Astrocyte (in vitro differentiated cells and primary cell): Measurements from ENCODE around the gene CLBA1. TPM values are rescaled to one million over a fixed set of nuclear protein-coding genes. Genes with fewer than 3 reads are reported as not detected.
"Not testable (repeated sequence)": the region's sequence is repeated elsewhere in the genome, so short reads cannot be mapped to it uniquely, and the experiment has no call there.

Experiments
- DNase-seq: peaks from one replicate; pipeline ENCODE4 v3.0.0-alpha.2; 2010; ENCODE audit warnings: low read depth
- FAIRE-seq: peaks from 2 replicates; lab custom pipeline; 2011; peaks lifted over from hg19 to GRCh38; lab: Jason Lieb, UNC
- H2AFZ ChIP-seq: 2 replicates; pipeline ENCODE4 v1.6.0; 2012; ENCODE audit warnings: low read depth, low read length, inconsistent platforms
- H3K27ac ChIP-seq: 2 replicates; pipeline ENCODE4 v1.5.1; 2011; ENCODE audit warnings: low read depth, low read length, inconsistent platforms
- H3K27me3 ChIP-seq: 2 replicates; pipeline ENCODE4 v1.6.0; 2011; ENCODE audit warnings: low read length, inconsistent platforms; ENCODE audit not compliant: insufficient read depth
- H3K36me3 ChIP-seq: 2 replicates; pipeline ENCODE4 v1.5.1; 2011; ENCODE audit warnings: low read length, inconsistent platforms; ENCODE audit not compliant: insufficient read depth
- H3K4me1 ChIP-seq: 2 replicates; pipeline ENCODE4 v1.5.1; 2011; ENCODE audit warnings: low read length, inconsistent platforms; ENCODE audit not compliant: insufficient read depth
- H3K4me2 ChIP-seq: 2 replicates; pipeline ENCODE4 v1.6.0; 2012; ENCODE audit warnings: low read length, inconsistent platforms
- H3K4me3 ChIP-seq: 2 replicates; pipeline ENCODE4 v1.5.1; 2011; ENCODE audit warnings: low read depth, mild to moderate bottlenecking, low read length, inconsistent platforms; ENCODE audit not compliant: insufficient read depth
- H3K79me2 ChIP-seq: 2 replicates; pipeline ENCODE4 v1.6.0; 2012; ENCODE audit warnings: mild to moderate bottlenecking, low read length, inconsistent platforms; ENCODE audit not compliant: insufficient read depth
- H3K9ac ChIP-seq: 2 replicates; pipeline ENCODE4 v1.6.0; 2012; ENCODE audit warnings: mild to moderate bottlenecking, low read length, inconsistent platforms
- H3K9me3 ChIP-seq: 2 replicates; pipeline ENCODE4 v1.5.1; 2012; ENCODE audit warnings: low read depth, mild to moderate bottlenecking, low read length, inconsistent platforms; ENCODE audit not compliant: insufficient read depth
- H4K20me1 ChIP-seq: 2 replicates; pipeline ENCODE4 v1.6.0; 2012; ENCODE audit warnings: low read length, inconsistent platforms; ENCODE audit not compliant: insufficient read depth
- H3K27ac Mint-ChIP-seq: one replicate; pipeline ENCODE4 v1.8.0; 2021; ENCODE audit warnings: mild to moderate bottlenecking, mixed read lengths; ENCODE audit not compliant: unreplicated experiment
- H3K27me3 Mint-ChIP-seq: one replicate; pipeline ENCODE4 v1.8.0; 2021; ENCODE audit warnings: low read depth, mixed read lengths; ENCODE audit not compliant: unreplicated experiment
- H3K36me3 Mint-ChIP-seq: one replicate; pipeline ENCODE4 v1.8.0; 2021; ENCODE audit warnings: low read depth, mixed read lengths; ENCODE audit not compliant: unreplicated experiment
- H3K4me1 Mint-ChIP-seq: one replicate; pipeline ENCODE4 v1.8.0; 2021; ENCODE audit warnings: low read depth, mixed read lengths; ENCODE audit not compliant: unreplicated experiment
- H3K4me3 Mint-ChIP-seq: one replicate; pipeline ENCODE4 v1.8.0; 2021; ENCODE audit warnings: mild to moderate bottlenecking, moderate library complexity, mixed read lengths; ENCODE audit not compliant: unreplicated experiment
- H3K9me3 Mint-ChIP-seq: one replicate; pipeline ENCODE4 v1.8.0; 2021; ENCODE audit warnings: mild to moderate bottlenecking, mixed read lengths; ENCODE audit not compliant: unreplicated experiment
- total RNA-seq: library from RNA; stranded (reverse); gene quantifications from 2 replicates; pipeline ENCODE4 v1.2.1, GENCODE V29; 2021

The CLBA1 gene
- total RNA-seq, 1 donor from 2014 or later, result 6.3 TPM

DNA sequence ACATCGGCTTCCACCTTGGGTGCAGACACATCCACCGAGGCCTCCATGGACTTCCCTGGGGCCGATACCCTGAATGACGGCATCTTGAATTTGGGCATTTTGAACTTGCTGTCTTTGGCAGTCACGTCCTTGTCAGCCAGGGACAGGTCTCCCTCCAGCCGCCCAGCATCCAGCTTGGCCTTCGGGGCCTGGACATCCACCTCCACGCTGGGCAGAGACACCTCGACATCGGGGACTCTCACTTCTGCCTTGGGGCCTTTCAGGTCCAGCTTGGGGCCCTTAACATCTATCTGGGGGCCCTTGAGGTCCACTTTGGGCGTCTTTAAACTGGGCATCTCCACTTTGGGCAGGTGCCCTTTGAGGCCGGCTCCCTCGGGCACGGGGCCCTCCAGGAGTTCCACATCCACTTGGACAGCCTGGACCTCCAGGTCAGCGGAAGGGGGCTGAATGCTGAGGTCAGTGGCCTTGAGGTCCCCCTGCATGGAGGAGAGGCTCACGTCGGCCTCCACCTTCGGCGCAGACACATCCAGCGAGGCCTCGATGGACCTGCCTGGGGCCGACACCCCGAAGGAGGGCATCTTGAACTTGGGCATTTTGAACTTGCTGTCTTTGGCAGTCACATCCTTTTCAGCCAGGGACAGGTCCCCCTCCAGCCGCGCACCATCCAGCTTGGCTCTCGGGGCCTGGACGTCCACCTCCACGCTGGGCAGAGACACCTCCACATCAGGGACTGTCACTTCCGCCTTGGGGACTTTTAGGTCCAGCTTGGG lies 41.0 kb upstream of the CLBA1 start:
- H3K4me2 ChIP-seq, FAIRE-seq, H3K36me3 ChIP-seq, DNase-seq, H3K9me3 Mint-ChIP-seq, H3K9ac ChIP-seq, H3K4me3 ChIP-seq, H4K20me1 ChIP-seq, H2AFZ ChIP-seq, H3K27me3 ChIP-seq, H3K27ac Mint-ChIP-seq, H3K27ac ChIP-seq, H3K4me1 Mint-ChIP-seq, H3K4me1 ChIP-seq, H3K79me2 ChIP-seq, H3K4me3 Mint-ChIP-seq, H3K9me3 ChIP-seq: not testable (repeated sequence)
- peaks cover 22% of the 10 kb centered on the region for H3K36me3 Mint-ChIP-seq
- H3K27me3 Mint-ChIP-seq, result peaks cover 15% of the 10 kb centered on the region

DNA sequence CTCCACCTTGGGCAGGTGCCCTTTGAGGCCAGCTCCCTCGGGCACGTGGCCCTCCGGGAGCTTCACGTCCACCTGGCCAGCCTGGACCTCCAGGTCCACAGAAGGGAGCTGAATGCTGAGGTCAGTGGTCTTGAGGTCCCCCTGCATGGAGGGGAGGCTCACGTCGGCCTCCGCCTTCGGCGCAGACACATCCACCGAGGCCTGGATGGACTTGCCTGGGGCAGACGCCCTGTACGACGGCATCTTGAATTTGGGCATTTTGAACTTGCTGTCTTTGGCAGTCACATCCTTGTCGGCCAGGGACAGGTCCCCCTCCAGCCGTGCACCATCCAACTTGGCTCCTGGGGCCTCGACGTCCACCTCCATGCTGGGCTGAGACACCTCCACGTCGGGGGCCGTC lies 40.3 kb upstream of the CLBA1 start:
- not testable (repeated sequence) for H3K9me3 ChIP-seq, FAIRE-seq, H3K9ac ChIP-seq, H4K20me1 ChIP-seq, H3K9me3 Mint-ChIP-seq, H3K27me3 ChIP-seq, H3K36me3 ChIP-seq, H2AFZ ChIP-seq, H3K4me1 ChIP-seq, DNase-seq, H3K27ac Mint-ChIP-seq, H3K27ac ChIP-seq, H3K79me2 ChIP-seq, H3K4me2 ChIP-seq, H3K4me3 Mint-ChIP-seq, H3K27me3 Mint-ChIP-seq, H3K4me3 ChIP-seq, H3K4me1 Mint-ChIP-seq
- peaks cover 17% of the 10 kb centered on the region for H3K36me3 Mint-ChIP-seq

DNA sequence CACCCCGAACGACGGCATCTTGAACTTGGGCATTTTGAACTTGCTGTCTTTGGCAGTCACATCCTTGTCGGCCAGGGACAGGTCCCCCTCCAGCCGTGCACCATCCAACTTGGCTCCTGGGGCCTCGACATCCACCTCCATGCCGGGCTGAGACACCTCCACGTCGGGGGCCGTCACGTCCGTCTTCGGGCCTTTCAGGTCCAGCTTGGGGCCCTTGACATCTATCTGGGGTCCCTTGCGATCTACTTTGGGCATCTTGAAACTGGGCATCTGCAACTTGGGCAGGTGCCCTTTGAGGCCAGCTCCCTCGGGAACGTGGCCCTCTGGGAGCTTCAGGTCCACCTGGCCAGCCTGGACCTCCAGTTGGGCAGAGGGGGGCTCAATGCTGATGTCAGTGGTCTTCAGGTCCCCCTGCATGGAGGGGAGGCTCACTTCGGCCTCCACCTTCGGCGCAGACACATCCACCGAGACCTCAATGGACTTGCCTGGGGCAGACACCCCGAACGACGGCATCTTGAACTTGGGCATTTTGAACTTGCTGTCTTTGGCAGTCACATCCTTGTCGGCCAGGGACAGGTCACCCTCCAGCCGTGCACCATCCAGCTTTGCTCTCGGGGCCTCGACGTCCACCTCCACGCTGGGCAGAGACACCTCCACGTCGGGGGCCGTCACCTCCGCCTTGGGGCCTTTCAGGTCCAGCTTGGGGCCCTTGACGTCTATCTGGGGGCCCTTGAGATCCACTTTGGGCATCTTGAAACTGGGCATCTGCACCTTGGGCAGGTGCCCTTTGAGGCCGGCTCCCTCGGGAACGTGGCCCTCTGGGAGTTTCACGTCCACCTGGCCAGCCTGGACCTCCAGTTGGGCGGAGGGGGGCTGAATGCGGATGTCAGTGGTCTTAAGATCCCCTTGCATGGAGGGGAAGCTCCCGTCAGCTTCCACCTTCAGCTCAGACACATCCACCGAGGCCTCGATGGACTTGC lies 39.3 kb upstream of the CLBA1 start:
- FAIRE-seq, DNase-seq, H3K4me3 Mint-ChIP-seq, H3K27me3 ChIP-seq, H3K27ac ChIP-seq, H3K4me3 ChIP-seq, H3K9ac ChIP-seq, H3K4me1 ChIP-seq, H4K20me1 ChIP-seq, H3K4me2 ChIP-seq, H3K27ac Mint-ChIP-seq, H3K4me1 Mint-ChIP-seq, H2AFZ ChIP-seq, H3K27me3 Mint-ChIP-seq, H3K9me3 Mint-ChIP-seq, H3K9me3 ChIP-seq, H3K36me3 ChIP-seq, H3K79me2 ChIP-seq: not testable (repeated sequence)
- H3K36me3 Mint-ChIP-seq, result peaks cover 10% of the 10 kb centered on the region

DNA sequence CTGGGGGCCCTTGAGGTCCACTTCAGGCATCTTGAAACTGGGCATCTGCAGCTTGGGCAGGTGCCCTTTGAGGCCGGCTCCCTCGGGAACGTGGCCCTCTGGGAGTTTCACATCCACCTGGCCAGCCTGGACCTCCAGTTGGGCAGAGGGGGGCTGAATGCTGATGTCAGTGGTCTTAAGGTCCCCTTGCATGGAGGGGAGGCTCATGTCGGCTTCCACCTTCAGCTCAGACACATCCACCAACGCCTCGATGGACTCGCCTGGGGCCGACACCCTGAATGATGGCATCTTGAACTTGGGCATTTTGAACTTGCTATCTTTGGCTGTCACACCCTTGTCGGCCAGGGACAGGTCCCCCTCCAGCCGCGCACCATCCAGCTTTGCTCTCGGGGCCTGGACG lies 38.4 kb upstream of the CLBA1 start:
- not testable (repeated sequence) for H3K9me3 Mint-ChIP-seq, H3K27me3 Mint-ChIP-seq, H4K20me1 ChIP-seq, H3K4me3 Mint-ChIP-seq, H3K9ac ChIP-seq, H2AFZ ChIP-seq, H3K79me2 ChIP-seq, H3K36me3 Mint-ChIP-seq, H3K9me3 ChIP-seq, H3K27ac Mint-ChIP-seq, H3K36me3 ChIP-seq, DNase-seq, H3K4me1 Mint-ChIP-seq, H3K4me1 ChIP-seq, H3K27me3 ChIP-seq, FAIRE-seq, H3K4me2 ChIP-seq, H3K27ac ChIP-seq, H3K4me3 ChIP-seq

- not testable (repeated sequence) for H3K27me3 ChIP-seq, H3K4me1 ChIP-seq, H3K4me3 ChIP-seq, H4K20me1 ChIP-seq, H3K27ac ChIP-seq, H3K4me3 Mint-ChIP-seq, H3K27ac Mint-ChIP-seq, H3K36me3 ChIP-seq, H2AFZ ChIP-seq, H3K4me1 Mint-ChIP-seq, H3K27me3 Mint-ChIP-seq, H3K79me2 ChIP-seq, H3K9me3 ChIP-seq, H3K9me3 Mint-ChIP-seq, DNase-seq, H3K9ac ChIP-seq, FAIRE-seq, H3K4me2 ChIP-seq
- peaks cover 13% of the 10 kb centered on the region for H3K36me3 Mint-ChIP-seq
Observed at GRCh38 chr14:104947881-104948735, 37.5 kb upstream of the CLBA1 start.
